GM12892 (cell line): Measurements from ENCODE around the gene SRP9.
A peak's percentile ranks its signal among the peaks of the same experiment; 100 is the strongest.
"Not testable (repeated sequence)": the region's sequence is repeated elsewhere in the genome, so short reads cannot be mapped to it uniquely, and the experiment has no call there.

Source experiments
- DNase-seq: peaks from one replicate; pipeline ENCODE4 v3.0.0; 2011; ENCODE audit not compliant: insufficient read length
- FAIRE-seq: peaks from 2 replicates; lab custom pipeline; 2011; peaks lifted over from hg19 to GRCh38; lab: Jason Lieb, UNC
- POLR2A ChIP-seq: IDR thresholded peaks from 2 replicates; pipeline ENCODE4 v1.6.1; 2011; ENCODE audit warnings: low read depth, low read length, control low read depth
- POLR2AphosphoS5 ChIP-seq: IDR thresholded peaks from 2 replicates; pipeline ENCODE4 v1.6.1; 2011; ENCODE audit warnings: low read depth, low read length, control low read depth
- TAF1 ChIP-seq: IDR thresholded peaks from 2 replicates; pipeline ENCODE4 v1.6.1; 2011; ENCODE audit warnings: low read depth, mild to moderate bottlenecking, control low read depth, low read length, borderline replicate concordance

SRP9 gene

DNA sequence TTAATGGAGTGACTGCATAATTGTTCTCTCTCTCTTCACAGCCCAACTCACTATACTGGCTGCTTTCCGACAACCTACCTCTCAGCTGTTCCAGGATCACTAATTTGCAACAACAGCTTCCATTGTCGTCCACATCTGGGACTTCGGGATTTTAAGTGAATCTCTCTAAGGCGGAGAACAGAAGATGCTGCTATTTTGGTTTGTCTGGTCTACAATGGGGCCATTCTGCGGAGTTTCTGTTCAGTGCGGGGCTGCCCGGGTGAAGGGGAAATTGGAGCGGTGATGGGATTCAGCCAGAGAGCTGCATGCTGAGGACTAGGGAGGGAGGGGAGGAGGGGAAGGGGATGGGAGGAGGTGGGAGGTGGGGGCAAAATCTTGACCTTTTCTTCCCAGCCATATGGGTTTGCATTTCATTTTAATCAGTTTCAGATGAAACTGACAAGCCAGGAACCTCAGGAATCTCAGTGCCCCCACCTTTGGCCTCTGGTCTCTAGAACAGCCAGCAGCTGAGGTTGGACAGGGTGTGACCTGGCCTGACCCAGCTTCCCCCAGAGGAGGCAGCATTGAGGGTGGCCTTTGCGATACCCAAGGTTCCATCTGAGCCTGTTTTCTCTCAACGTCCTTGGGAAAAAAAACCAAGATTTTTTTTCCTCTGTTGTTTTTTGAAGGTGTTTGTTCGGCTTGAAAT lies 6.9 kb upstream of the SRP9 start:
- TF ChIP-seq POLR2AphosphoS5 = no peak
- TF ChIP-seq POLR2A = no peak
- no peak for TF ChIP-seq TAF1
- DNase-seq (no peak), FAIRE-seq (no peak)

GRCh38 chr1:225771661-225772322 lies 5.8 kb upstream of the SRP9 start:
- FAIRE-seq = no peak

GRCh38 chr1:225772323-225772768 lies 5.3 kb upstream of the SRP9 start:
- TF ChIP-seq TAF1 = no peak
- no peak for TF ChIP-seq POLR2AphosphoS5
- no peak for TF ChIP-seq POLR2A
- DNase-seq = peak; percentile 41
- FAIRE-seq = peak; percentile 67

More at GRCh38 chr1:225771661-225772322, 5.8 kb upstream of the SRP9 start:
- no peak for DNase-seq
- TF ChIP-seq POLR2A (no peak), TAF1 (no peak), POLR2AphosphoS5 (no peak)

GRCh38 chr1:225772848-225773247 lies 4.8 kb upstream of the SRP9 start:
- DNase-seq = no peak
- no peak for FAIRE-seq
- TF ChIP-seq POLR2AphosphoS5 (no peak), TAF1 (no peak), POLR2A (no peak)

- DNase-seq (no peak), FAIRE-seq (no peak)
- TF ChIP-seq TAF1 (no peak), POLR2AphosphoS5 (no peak)
Observed at GRCh38 chr1:225774281-225775147, 3.1 kb upstream of the SRP9 start.

DNA sequence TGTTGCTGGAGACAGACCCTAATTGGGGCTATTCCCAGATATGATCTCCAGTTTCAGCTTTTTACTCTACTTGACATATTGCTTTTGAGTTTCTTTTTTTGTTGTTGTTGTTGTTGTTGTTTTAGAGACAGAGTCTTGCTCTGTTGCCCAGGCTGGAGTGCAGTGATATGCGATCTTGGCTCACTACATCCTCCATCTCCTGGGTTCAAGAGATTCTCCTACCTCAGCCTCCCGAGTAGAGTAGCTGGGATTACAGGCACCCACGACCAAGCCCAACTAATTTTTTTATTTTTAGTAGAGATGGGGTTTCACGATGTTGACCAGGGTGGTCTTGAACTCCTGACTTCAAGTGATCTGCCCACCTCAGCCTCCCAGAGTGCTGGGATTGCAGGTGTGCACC lies 1.3 kb upstream of the SRP9 start:
- TF ChIP-seq TAF1 = no peak
- TF ChIP-seq POLR2AphosphoS5 = no peak
- no peak for TF ChIP-seq POLR2A
- no peak for DNase-seq
- FAIRE-seq = no peak

DNA sequence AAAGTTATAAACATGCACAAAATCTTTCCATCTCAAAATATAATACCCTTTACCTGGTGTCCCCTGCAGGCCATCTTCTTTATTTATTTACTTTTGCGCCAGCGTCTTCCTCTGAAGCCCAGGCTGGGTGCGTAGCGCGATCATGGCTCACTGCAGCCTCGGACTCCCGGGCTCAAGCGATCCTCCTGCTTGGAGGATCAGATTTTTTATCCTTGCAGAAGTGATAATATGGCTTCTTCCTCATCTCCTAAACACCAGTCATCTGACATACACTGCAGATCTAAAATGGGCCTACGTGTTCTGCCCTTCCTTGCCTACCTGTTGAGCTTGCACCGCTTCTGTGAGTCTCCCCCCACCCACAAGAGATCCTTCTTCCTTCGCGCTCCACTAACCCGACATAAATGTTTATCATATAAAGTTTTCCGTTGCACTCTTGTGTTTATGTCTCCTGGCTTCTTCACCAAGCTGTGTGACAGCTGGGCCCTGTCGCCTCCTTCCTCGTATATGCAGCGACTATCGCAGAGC lies 506 bp upstream of the SRP9 start:
- DNase-seq = no peak
- TF ChIP-seq TAF1 (no peak), POLR2AphosphoS5 (no peak), POLR2A (no peak)
- no peak for FAIRE-seq

DNA sequence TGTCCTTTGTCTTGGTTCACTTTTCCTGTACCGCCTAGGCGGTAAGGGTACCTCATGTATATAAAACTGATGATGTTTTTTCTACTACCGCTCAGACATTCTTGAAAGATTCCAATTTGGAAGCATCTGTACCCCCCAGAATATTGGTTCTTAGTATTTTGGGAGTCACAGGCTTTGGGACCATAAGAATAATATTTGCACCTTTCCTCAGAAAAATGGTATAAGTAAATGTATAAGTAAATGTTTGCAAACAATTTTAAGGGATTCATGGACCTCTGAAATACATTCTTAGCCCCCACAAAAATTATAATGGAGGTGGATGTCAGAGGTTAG lies 677 bp downstream of the SRP9 start:
- no peak for DNase-seq
- peak; percentile 60 for FAIRE-seq
- no peak for TF ChIP-seq POLR2AphosphoS5
- TF ChIP-seq TAF1 = no peak
- TF ChIP-seq POLR2A = no peak

GRCh38 chr1:225779165-225779564 lies 1.5 kb downstream of the SRP9 start:
- FAIRE-seq, DNase-seq: not testable (repeated sequence)

- DNase-seq (no peak), FAIRE-seq (no peak)
- TF ChIP-seq TAF1 = no peak
- TF ChIP-seq POLR2AphosphoS5 = no peak; the same call in 1 of the 2 replicates
- no peak; the same call in 1 of the 2 replicates for TF ChIP-seq POLR2A
Observed at GRCh38 chr1:225780134-225780533, 2.5 kb downstream of the SRP9 start.

- TF ChIP-seq POLR2AphosphoS5 = no peak
- TF ChIP-seq TAF1 = no peak
- no peak for TF ChIP-seq POLR2A
- FAIRE-seq (no peak), DNase-seq (no peak)
Observed at GRCh38 chr1:225780630-225781029, 3.0 kb downstream of the SRP9 start.

DNA sequence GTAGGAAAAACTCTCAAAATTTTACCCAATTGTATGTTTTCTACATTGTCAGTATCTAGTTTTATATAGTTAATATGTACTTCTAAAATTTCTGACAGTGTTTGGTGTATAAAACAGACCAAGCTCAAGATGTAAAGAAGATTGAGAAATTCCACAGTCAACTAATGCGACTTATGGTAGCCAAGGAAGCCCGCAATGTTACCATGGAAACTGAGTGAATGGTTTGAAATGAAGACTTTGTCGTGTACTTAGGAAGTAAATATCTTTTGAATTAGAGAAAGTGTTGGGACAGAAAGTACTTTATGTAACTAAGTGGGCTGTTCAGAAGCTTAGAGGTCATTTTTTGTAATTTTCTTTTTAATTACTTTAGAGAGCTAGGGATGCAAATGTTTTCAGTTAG lies 11.5 kb downstream of the SRP9 start:
- not testable (repeated sequence) for DNase-seq
- peak; percentile 73 for FAIRE-seq
